OCI-LY1 (cell line): ENCODE measurements around the gene ADCY4.
A peak's percentile ranks its signal among the peaks of the same experiment; 100 is the strongest.

Source experiments
- H2AFZ ChIP-seq: fragments of 200-600 bp; sonication (generic), shearing (Covaris generic); 2 replicates; pipeline ENCODE4 v1.6.0; 2014; ENCODE audit warnings: antibody characterized with exemption, mild to moderate bottlenecking, low read length
- H3F3A ChIP-seq: fragments of 200-600 bp; sonication (generic), shearing (Covaris generic); 2 replicates; pipeline ENCODE4 v1.6.0; 2014; ENCODE audit warnings: mild to moderate bottlenecking, antibody characterized with exemption, low read length, moderate library complexity; ENCODE audit not compliant: insufficient read depth
- H3K27ac ChIP-seq: fragments of 200-600 bp; sonication (generic); 2 replicates; pipeline ENCODE4 v1.5.1; 2014; ENCODE audit warnings: low read length, mixed run types, mild to moderate bottlenecking, low read depth; ENCODE audit not compliant: poor library complexity, severe bottlenecking
- H3K27me3 ChIP-seq: fragments of 200-600 bp; sonication (generic); 2 replicates; pipeline ENCODE4 v1.6.0; 2014; ENCODE audit warnings: antibody characterized with exemption, mild to moderate bottlenecking, low read length, moderate library complexity; ENCODE audit not compliant: insufficient read depth
- H3K36me3 ChIP-seq: fragments of 200-600 bp; sonication (generic); 2 replicates; pipeline ENCODE4 v1.6.1; 2014; ENCODE audit warnings: mild to moderate bottlenecking, antibody characterized with exemption, low read length, moderate library complexity, mixed read lengths; ENCODE audit not compliant: insufficient read depth
- H3K4me1 ChIP-seq: fragments of 200-600 bp; sonication (generic); 2 replicates; pipeline ENCODE4 v1.5.1; 2014; ENCODE audit warnings: mild to moderate bottlenecking, low read length, moderate library complexity; ENCODE audit not compliant: insufficient read depth, severe bottlenecking
- H3K4me2 ChIP-seq: fragments of 200-600 bp; sonication (generic), shearing (Covaris generic); 2 replicates; pipeline ENCODE4 v1.6.1; 2014; ENCODE audit warnings: low read length
- H3K4me3 ChIP-seq: fragments of 200-600 bp; sonication (generic); 2 replicates; pipeline ENCODE4 v1.5.1; 2014; ENCODE audit warnings: low read length, low read depth, mild to moderate bottlenecking, mixed read lengths; ENCODE audit not compliant: poor library complexity, severe bottlenecking
- H3K79me2 ChIP-seq: fragments of 200-600 bp; shearing (Covaris generic); 2 replicates; pipeline ENCODE4 v1.6.1; 2016; ENCODE audit warnings: mixed run types, low read length, mixed read lengths; ENCODE audit not compliant: insufficient read depth
- H3K9ac ChIP-seq: fragments of 200-600 bp; sonication (generic), shearing (Covaris generic); 2 replicates; pipeline ENCODE4 v1.6.1; 2014; ENCODE audit warnings: mild to moderate bottlenecking, low read length, mixed read lengths
- H3K9me2 ChIP-seq: fragments of 200-600 bp; sonication (generic), shearing (Covaris generic); 2 replicates; pipeline ENCODE4 v1.6.1; 2014; ENCODE audit warnings: low read depth, mild to moderate bottlenecking, low read length, mixed read lengths
- H3K9me3 ChIP-seq: fragments of 200-600 bp; shearing (Covaris generic); 2 replicates; pipeline ENCODE4 v1.6.1; 2014; ENCODE audit warnings: low read length, mixed read lengths
- H4K20me1 ChIP-seq: fragments of 200-600 bp; sonication (generic), shearing (Covaris generic); 2 replicates; pipeline ENCODE4 v1.6.0; 2016; ENCODE audit warnings: mild to moderate bottlenecking, low read length; ENCODE audit not compliant: insufficient read depth
- CTCF ChIP-seq: fragments of 200-600 bp; sonication (generic), shearing (Covaris generic); IDR thresholded peaks from 2 replicates; pipeline ENCODE4 v1.5.1; 2017; ENCODE audit warnings: mild to moderate bottlenecking, antibody characterized with exemption, low read length, moderate library complexity, mixed read lengths
- EZH2 ChIP-seq: fragments of 200-600 bp; sonication (generic), shearing (Covaris generic); IDR thresholded peaks from 2 replicates; pipeline ENCODE4 v1.8.0; 2017; ENCODE audit warnings: borderline replicate concordance, mixed run types, mild to moderate bottlenecking, antibody characterized with exemption, low read length, moderate library complexity, mixed read lengths

The ADCY4 gene

GRCh38 chr14:24271134-24271833, 63.6 kb downstream of the ADCY4 start, which contains the start of gene RABGGTA:
TSS of gene RABGGTA (minus strand) at chr14:24271597. CDS start at chr14:24271115, 482 bp downstream.
- H3K27ac ChIP-seq: peak within 1 kb of the TSS; percentile 71
- H3F3A ChIP-seq: no peaks in the 10 kb centered on the region
- peaks cover 44% of the 10 kb centered on the region for H3K4me1 ChIP-seq
- peak within 1 kb of the TSS; percentile 69 for H3K4me2 ChIP-seq
- TF ChIP-seq CTCF (peak; percentile 83), EZH2 (no peak)
- H3K9me2 ChIP-seq: no peaks in the 10 kb centered on the region
- H3K36me3 ChIP-seq: 0 out of 2 replicates have a peak, but pooled peaks cover 3% of the 10 kb centered on the region
- peak within 1 kb of the TSS; percentile 67 for H3K4me3 ChIP-seq
- H3K27me3 ChIP-seq: no peaks in the 10 kb centered on the region
- H3K9ac ChIP-seq: peak within 1 kb of the TSS; percentile 82
- no peaks in the 10 kb centered on the region for H4K20me1 ChIP-seq
- no peak within 1 kb of the TSS for H2AFZ ChIP-seq
- no peaks in the 10 kb centered on the region for H3K9me3 ChIP-seq
- no peaks in the 10 kb centered on the region for H3K79me2 ChIP-seq

- no peak overlapping the region for H2AFZ ChIP-seq
- H3K9me3 ChIP-seq: no peaks in the 10 kb centered on the region
Measured at GRCh38 chr14:24270537-24271133, 64.2 kb downstream of the ADCY4 start.

GRCh38 chr14:24269910-24270536, 64.8 kb downstream of the ADCY4 start:
- Histone ChIP-seq H3K9ac (peak overlapping the region; percentile 82; the same call in 1 of the 2 replicates), H3K27ac (no peak overlapping the region), H3F3A (no peaks in the 10 kb centered on the region), H3K9me2 (no peaks in the 10 kb centered on the region), H3K27me3 (no peaks in the 10 kb centered on the region), H3K4me3 (no peak overlapping the region), H3K79me2 (no peaks in the 10 kb centered on the region), H2AFZ (no peak overlapping the region), H3K4me2 (peak overlapping the region; percentile 69; the same call in 1 of the 2 replicates), H4K20me1 (no peaks in the 10 kb centered on the region), H3K4me1 (peaks cover 36% of the 10 kb centered on the region), H3K36me3 (0 out of 2 replicates have a peak, but pooled peaks cover 3% of the 10 kb centered on the region), H3K9me3 (no peaks in the 10 kb centered on the region)
- no peak for TF ChIP-seq EZH2
- no peak for TF ChIP-seq CTCF

More at GRCh38 chr14:24270537-24271133, 64.2 kb downstream of the ADCY4 start:
- Histone ChIP-seq H3K36me3 (0 out of 2 replicates have a peak, but pooled peaks cover 3% of the 10 kb centered on the region), H3K79me2 (no peaks in the 10 kb centered on the region), H3K9ac (peak overlapping the region; percentile 82), H3K9me2 (no peaks in the 10 kb centered on the region), H3K4me2 (peak overlapping the region; percentile 69), H3K4me1 (peaks cover 42% of the 10 kb centered on the region), H3F3A (no peaks in the 10 kb centered on the region), H3K4me3 (peak overlapping the region; percentile 67), H3K27me3 (no peaks in the 10 kb centered on the region), H3K27ac (peak overlapping the region; percentile 71), H4K20me1 (no peaks in the 10 kb centered on the region)
- no peak for TF ChIP-seq EZH2
- TF ChIP-seq CTCF: no peak
